DOHH2 (cell line): Measurements from ENCODE around the gene DNAJC11.

Experiments used
- CTCF ChIP-seq: fragments of 200-600 bp; sonication (generic); IDR thresholded peaks from one replicate; pipeline ENCODE4 v1.5.1; 2014; ENCODE audit warnings: antibody characterized with exemption, mild to moderate bottlenecking, low read depth, low read length; ENCODE audit not compliant: poor library complexity, severe bottlenecking
- EZH2phosphoT487 ChIP-seq: fragments of 200-600 bp; sonication (generic); IDR thresholded peaks from 2 replicates; pipeline ENCODE4 v1.6.1; 2017; ENCODE audit warnings: borderline replicate concordance, mild to moderate bottlenecking, antibody characterized with exemption, low read length, moderate library complexity, mixed read lengths

- TF ChIP-seq CTCF: no peak
- no peak for TF ChIP-seq EZH2phosphoT487
Observed at GRCh38 chr1:6585841-6586240, 115.8 kb downstream of the DNAJC11 start.
